Osteocyte (in vitro differentiated cells): Measurements from ENCODE around the gene TRIM9. TPM values are rescaled to one million over a fixed set of nuclear protein-coding genes. Genes with fewer than 3 reads are reported as not detected.

Experiments used
- DNase-seq: peaks from one replicate; pipeline ENCODE4 v3.0.0; 2021; ENCODE audit warnings: mixed read lengths; ENCODE audit not compliant: unreplicated experiment; ENCODE audit errors: extremely low spot score
- H3K27ac Mint-ChIP-seq: one replicate; pipeline ENCODE4 v1.8.0; 2021; ENCODE audit warnings: mild to moderate bottlenecking, mixed read lengths; ENCODE audit not compliant: unreplicated experiment
- H3K27me3 Mint-ChIP-seq: one replicate; pipeline ENCODE4 v1.8.0; 2021; ENCODE audit warnings: mixed read lengths; ENCODE audit not compliant: unreplicated experiment
- H3K36me3 Mint-ChIP-seq: one replicate; pipeline ENCODE4 v1.8.0; 2021; ENCODE audit warnings: mixed read lengths; ENCODE audit not compliant: unreplicated experiment
- H3K4me1 Mint-ChIP-seq: one replicate; pipeline ENCODE4 v1.8.0; 2021; ENCODE audit warnings: mixed read lengths; ENCODE audit not compliant: unreplicated experiment
- H3K4me3 Mint-ChIP-seq: one replicate; pipeline ENCODE4 v1.8.0; 2021; ENCODE audit warnings: mild to moderate bottlenecking, moderate library complexity, mixed read lengths; ENCODE audit not compliant: unreplicated experiment
- H3K9me3 Mint-ChIP-seq: one replicate; pipeline ENCODE4 v1.8.0; 2021; ENCODE audit warnings: mixed read lengths; ENCODE audit not compliant: unreplicated experiment
- total RNA-seq: library from RNA; stranded (reverse); gene quantifications from 2 replicates; pipeline ENCODE4 v1.2.1, GENCODE V29; 2021
- TF ChIP-seq, protein P1 (sequence below): fragments of 200-600 bp; sonication (generic); IDR thresholded peaks from 2 replicates; pipeline ENCODE4 v1.5.0; 2021; ENCODE audit warnings: antibody characterized with exemption, mild to moderate bottlenecking, moderate library complexity

The TRIM9 gene
- total RNA-seq, 1 donor from 2014 or later, result 4.8 TPM

DNA sequence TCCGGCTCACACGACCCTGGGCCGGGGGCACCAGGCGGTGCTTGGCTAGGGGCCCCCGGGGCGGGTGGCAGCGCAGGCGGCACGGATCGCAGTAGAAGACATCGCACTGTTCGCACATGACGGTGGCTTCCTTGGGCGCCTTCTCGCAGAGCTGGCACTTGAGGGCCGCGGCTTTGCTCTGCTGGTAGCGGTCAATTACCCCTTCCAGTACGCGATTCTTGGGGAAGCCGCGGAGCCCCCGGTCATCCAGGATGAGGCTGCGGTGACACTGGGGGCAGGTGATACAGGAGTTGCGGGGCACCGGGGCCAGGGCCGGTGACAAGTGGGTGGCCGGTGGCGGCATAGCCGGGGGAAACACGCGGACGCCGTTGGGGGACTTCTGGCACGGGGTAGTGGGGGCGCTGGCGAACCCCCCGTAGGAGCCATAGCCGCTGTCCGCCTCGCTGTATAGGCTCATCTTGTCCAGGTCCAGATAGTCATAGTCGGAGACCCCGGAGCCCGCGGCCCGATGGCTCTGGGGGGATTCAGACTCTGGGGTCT is 553 bp downstream of the TRIM9 start:
- Mint-ChIP-seq H3K4me3 (peak overlapping the region; percentile 87), H3K27me3 (peaks cover 15% of the 10 kb centered on the region), H3K9me3 (no peaks in the 10 kb centered on the region), H3K4me1 (peaks cover 32% of the 10 kb centered on the region), H3K27ac (no peak overlapping the region), H3K36me3 (no peaks in the 10 kb centered on the region)
- DNase-seq, result no peak
- TF ChIP-seq, protein P1, sequence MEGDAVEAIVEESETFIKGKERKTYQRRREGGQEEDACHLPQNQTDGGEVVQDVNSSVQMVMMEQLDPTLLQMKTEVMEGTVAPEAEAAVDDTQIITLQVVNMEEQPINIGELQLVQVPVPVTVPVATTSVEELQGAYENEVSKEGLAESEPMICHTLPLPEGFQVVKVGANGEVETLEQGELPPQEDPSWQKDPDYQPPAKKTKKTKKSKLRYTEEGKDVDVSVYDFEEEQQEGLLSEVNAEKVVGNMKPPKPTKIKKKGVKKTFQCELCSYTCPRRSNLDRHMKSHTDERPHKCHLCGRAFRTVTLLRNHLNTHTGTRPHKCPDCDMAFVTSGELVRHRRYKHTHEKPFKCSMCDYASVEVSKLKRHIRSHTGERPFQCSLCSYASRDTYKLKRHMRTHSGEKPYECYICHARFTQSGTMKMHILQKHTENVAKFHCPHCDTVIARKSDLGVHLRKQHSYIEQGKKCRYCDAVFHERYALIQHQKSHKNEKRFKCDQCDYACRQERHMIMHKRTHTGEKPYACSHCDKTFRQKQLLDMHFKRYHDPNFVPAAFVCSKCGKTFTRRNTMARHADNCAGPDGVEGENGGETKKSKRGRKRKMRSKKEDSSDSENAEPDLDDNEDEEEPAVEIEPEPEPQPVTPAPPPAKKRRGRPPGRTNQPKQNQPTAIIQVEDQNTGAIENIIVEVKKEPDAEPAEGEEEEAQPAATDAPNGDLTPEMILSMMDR, result no peak

GRCh38 chr14:51093371-51094281 is 1.3 kb downstream of the TRIM9 start:
- no peaks in the 10 kb centered on the region for H3K36me3 Mint-ChIP-seq
- H3K27ac Mint-ChIP-seq, result no peak overlapping the region
- TF ChIP-seq, protein P1, result peak; percentile 47
- H3K4me3 Mint-ChIP-seq, result peak overlapping the region; percentile 87
- DNase-seq, result no peak
- peaks cover 8% of the 10 kb centered on the region for H3K27me3 Mint-ChIP-seq
- H3K9me3 Mint-ChIP-seq, result no peaks in the 10 kb centered on the region
- peaks cover 34% of the 10 kb centered on the region for H3K4me1 Mint-ChIP-seq

DNA sequence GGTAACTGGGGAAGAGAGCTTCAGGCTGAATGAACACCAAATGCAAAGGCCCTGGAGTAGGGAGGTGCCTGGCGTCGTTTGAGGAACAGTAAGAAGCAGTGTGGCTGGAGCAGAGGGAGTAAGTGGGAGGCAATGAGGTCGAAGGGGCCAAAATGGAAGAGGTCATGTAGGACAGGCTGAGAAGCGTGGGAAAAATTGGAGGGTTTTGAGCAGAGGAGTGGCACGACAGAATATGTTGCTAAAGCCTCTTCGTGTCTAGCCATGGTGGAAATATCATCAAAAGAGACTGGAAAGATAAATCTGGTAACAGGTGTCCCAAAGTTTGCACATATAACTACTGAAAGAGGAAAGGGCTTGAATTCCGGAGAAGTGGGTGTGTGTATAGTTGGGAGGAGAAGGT is 1.9 kb downstream of the TRIM9 start:
- no peak for DNase-seq
- Mint-ChIP-seq H3K4me3 (peak overlapping the region; percentile 87), H3K27ac (no peak overlapping the region), H3K9me3 (no peaks in the 10 kb centered on the region), H3K4me1 (peaks cover 36% of the 10 kb centered on the region), H3K27me3 (peaks cover 8% of the 10 kb centered on the region), H3K36me3 (no peaks in the 10 kb centered on the region)
- TF ChIP-seq, protein P1, result no peak

GRCh38 chr14:51089278-51089677 is 5.6 kb downstream of the TRIM9 start:
- H3K27me3 Mint-ChIP-seq, result peaks cover 8% of the 10 kb centered on the region
- TF ChIP-seq, protein P1, result no peak
- H3K4me1 Mint-ChIP-seq, result peaks cover 28% of the 10 kb centered on the region
- H3K9me3 Mint-ChIP-seq, result no peaks in the 10 kb centered on the region
- H3K36me3 Mint-ChIP-seq, result no peaks in the 10 kb centered on the region
- H3K27ac Mint-ChIP-seq, result no peak overlapping the region
- DNase-seq, result no peak
- H3K4me3 Mint-ChIP-seq, result no peak overlapping the region

DNA sequence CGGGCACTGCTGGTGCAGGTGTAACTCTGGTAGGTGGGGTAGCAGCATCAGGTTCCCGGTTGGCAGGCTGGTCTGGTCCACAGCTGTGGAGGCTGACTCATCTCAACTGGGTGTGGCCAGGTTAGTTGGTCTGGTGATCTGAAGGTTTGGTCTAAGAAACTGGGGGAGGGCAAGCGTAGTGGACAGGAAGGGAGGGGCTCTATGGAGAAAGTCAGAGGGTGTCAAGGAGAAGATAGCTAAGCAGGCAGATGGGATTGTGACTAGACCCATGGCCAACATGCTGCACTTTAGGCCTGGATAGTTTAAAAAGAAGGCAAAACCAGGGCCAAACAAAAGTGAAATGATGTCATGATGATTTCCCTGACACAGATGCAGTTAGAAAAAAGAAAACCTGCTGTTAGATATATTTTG is 7.9 kb downstream of the TRIM9 start:
- Mint-ChIP-seq H3K27ac (no peak overlapping the region), H3K4me3 (no peak overlapping the region), H3K4me1 (peaks cover 17% of the 10 kb centered on the region), H3K27me3 (no peaks in the 10 kb centered on the region), H3K9me3 (no peaks in the 10 kb centered on the region), H3K36me3 (no peaks in the 10 kb centered on the region)
- TF ChIP-seq, protein P1, result no peak
- no peak for DNase-seq
